Activated naive CD4-positive, alpha-beta T cell treated with anti-CD3 and anti-CD28 coated beads, Interleukin-2, amount 50 U/mL, for 24 hours (primary cell): ENCODE data around the gene MAB21L4.
"Not testable (repeated sequence)": the region's sequence is repeated elsewhere in the genome, so short reads cannot be mapped to it uniquely, and the experiment has no call there.

Experiments used
- H3K27ac Mint-ChIP-seq: one replicate; pipeline ENCODE4 v1.8.0; 2021; ENCODE audit warnings: mild to moderate bottlenecking, mixed read lengths
- H3K27me3 Mint-ChIP-seq: one replicate; pipeline ENCODE4 v1.8.0; 2021; ENCODE audit warnings: mixed read lengths
- H3K36me3 Mint-ChIP-seq: one replicate; pipeline ENCODE4 v1.8.0; 2021; ENCODE audit warnings: mixed read lengths
- H3K4me1 Mint-ChIP-seq: one replicate; pipeline ENCODE4 v1.8.0; 2021; ENCODE audit warnings: mixed read lengths
- H3K4me3 Mint-ChIP-seq: one replicate; pipeline ENCODE4 v1.8.0; 2021; ENCODE audit warnings: mild to moderate bottlenecking, mixed read lengths
- H3K9me3 Mint-ChIP-seq: one replicate; pipeline ENCODE4 v1.8.0; 2021; ENCODE audit warnings: mixed read lengths

The MAB21L4 gene

DNA sequence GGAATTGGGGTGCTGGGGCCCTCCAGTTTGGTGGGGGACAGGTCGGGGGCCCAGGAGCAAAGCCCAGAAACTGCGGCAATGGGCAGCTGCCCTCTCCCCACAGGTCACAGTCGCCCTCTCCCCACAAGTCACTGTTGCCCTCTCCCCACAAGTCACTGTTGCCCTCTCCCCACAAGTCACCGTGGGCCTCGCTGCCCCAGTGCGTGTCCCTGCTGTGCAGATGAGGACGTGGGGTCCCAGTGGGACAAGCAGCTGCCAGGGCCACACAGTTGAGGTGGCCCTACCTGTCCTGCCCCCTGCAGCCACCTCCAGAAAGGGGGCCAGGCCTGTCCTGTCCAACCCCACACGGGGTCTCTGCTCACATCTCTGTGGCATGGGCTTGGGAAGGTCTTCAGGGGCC, 40.3 kb downstream of the MAB21L4 start:
- no peak overlapping the region for H3K4me3 Mint-ChIP-seq
- H3K36me3 Mint-ChIP-seq = peaks cover 3% of the 10 kb centered on the region
- H3K9me3 Mint-ChIP-seq = peaks cover 5% of the 10 kb centered on the region
- H3K27ac Mint-ChIP-seq = no peak overlapping the region
- no peaks in the 10 kb centered on the region for H3K4me1 Mint-ChIP-seq
- H3K27me3 Mint-ChIP-seq = no peaks in the 10 kb centered on the region

DNA sequence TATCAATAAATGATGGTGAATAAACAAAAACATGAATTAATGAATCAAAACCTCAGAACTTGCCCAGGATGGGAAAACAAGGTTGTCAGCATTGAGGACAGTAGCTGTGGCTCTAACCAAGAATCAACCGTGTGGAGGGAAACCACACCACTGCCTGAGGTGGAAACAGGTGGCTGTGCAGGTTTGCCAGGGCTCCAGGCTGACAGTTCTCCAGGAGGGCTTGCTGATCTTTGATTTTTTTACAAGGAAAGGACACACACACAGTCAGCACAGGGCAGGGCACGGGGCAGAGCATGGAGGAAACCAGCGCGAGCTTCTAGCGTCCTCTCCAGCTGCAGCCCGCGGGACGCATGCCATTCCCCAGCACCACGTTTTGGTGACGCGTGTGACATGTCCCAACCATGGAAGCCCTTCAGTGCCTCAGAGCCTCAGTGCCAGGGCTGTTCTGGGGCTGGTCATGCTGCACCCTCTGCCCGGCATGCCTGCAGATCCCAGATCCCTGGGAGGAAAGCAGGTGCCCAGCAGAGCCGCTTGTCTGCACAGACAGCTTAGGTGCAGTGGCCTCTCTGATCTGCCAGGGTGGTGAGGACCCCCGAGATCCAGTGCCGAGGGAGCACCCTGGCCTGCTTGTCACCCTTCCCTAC, 43.2 kb downstream of the MAB21L4 start:
- H3K36me3 Mint-ChIP-seq = peaks cover 3% of the 10 kb centered on the region
- H3K4me3 Mint-ChIP-seq = no peak overlapping the region
- H3K9me3 Mint-ChIP-seq = peaks cover 5% of the 10 kb centered on the region
- H3K4me1 Mint-ChIP-seq = no peaks in the 10 kb centered on the region
- H3K27me3 Mint-ChIP-seq = no peaks in the 10 kb centered on the region
- no peak overlapping the region for H3K27ac Mint-ChIP-seq

GRCh38 chr2:240851078-240851991, 44.6 kb downstream of the MAB21L4 start:
- no peaks in the 10 kb centered on the region for H3K27me3 Mint-ChIP-seq
- H3K36me3 Mint-ChIP-seq = peaks cover 3% of the 10 kb centered on the region
- H3K9me3 Mint-ChIP-seq = peaks cover 5% of the 10 kb centered on the region
- no peak overlapping the region for H3K4me3 Mint-ChIP-seq
- no peaks in the 10 kb centered on the region for H3K4me1 Mint-ChIP-seq
- H3K27ac Mint-ChIP-seq = no peak overlapping the region

DNA sequence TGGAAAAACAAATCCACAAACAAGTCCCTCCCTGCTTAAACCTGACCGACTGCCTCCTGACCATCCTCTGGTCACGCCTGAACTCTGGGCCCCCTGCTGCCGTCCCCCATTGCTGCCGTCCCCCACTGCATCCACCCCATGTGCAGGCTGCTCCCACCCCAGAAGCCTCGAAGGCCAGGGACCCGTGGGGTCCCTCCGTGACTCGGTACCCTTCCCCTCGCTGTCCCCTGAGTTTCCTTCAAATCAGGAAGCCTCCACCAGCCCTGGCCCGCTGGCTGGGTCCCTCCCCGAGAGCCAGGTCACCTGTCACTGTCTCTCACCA, 45.2 kb downstream of the MAB21L4 start:
- Mint-ChIP-seq H3K9me3 (peaks cover 5% of the 10 kb centered on the region), H3K36me3 (peaks cover 3% of the 10 kb centered on the region), H3K4me3 (no peak overlapping the region), H3K27me3 (no peaks in the 10 kb centered on the region), H3K27ac (no peak overlapping the region), H3K4me1 (no peaks in the 10 kb centered on the region)

DNA sequence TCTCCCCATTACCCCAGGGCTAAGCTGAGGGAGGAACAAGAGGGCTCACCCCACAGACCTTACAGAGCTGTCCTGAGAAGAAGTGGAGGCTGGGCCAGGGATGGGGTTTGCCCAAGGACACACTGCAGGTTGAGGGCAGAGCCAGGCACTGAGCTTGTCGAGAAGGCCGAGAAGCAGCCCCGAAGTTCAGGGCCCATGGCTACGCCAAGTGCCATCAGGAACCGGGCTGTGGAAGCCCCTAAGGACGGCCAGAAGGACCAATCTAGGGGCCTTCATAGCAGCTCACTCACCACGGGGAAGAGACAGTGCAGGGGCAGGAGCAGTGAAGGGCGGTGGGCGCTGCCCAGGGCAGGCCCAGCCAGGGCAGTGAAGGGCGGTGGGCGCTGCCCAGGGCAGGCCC, 45.9 kb downstream of the MAB21L4 start:
- H3K27ac Mint-ChIP-seq = no peak overlapping the region
- peaks cover 3% of the 10 kb centered on the region for H3K36me3 Mint-ChIP-seq
- H3K9me3 Mint-ChIP-seq = peaks cover 5% of the 10 kb centered on the region
- H3K4me3 Mint-ChIP-seq = no peak overlapping the region
- H3K4me1 Mint-ChIP-seq = no peaks in the 10 kb centered on the region
- H3K27me3 Mint-ChIP-seq = no peaks in the 10 kb centered on the region

GRCh38 chr2:240848900-240849680, 46.9 kb downstream of the MAB21L4 start:
- no peaks in the 10 kb centered on the region for H3K4me1 Mint-ChIP-seq
- H3K4me3 Mint-ChIP-seq = no peak overlapping the region
- H3K36me3 Mint-ChIP-seq = peaks cover under 1% of the 10 kb centered on the region
- H3K27ac Mint-ChIP-seq = no peak overlapping the region
- no peaks in the 10 kb centered on the region for H3K27me3 Mint-ChIP-seq
- H3K9me3 Mint-ChIP-seq = peaks cover 2% of the 10 kb centered on the region

GRCh38 chr2:240847817-240848216, 48.1 kb downstream of the MAB21L4 start:
- Mint-ChIP-seq H3K9me3 (no peaks in the 10 kb centered on the region), H3K4me1 (no peaks in the 10 kb centered on the region), H3K36me3 (no peaks in the 10 kb centered on the region), H3K4me3 (no peak overlapping the region), H3K27ac (no peak overlapping the region), H3K27me3 (no peaks in the 10 kb centered on the region)

GRCh38 chr2:240846873-240847595, 48.9 kb downstream of the MAB21L4 start:
- Mint-ChIP-seq H3K4me3 (no peak overlapping the region), H3K36me3 (no peaks in the 10 kb centered on the region), H3K4me1 (no peaks in the 10 kb centered on the region), H3K9me3 (no peaks in the 10 kb centered on the region), H3K27me3 (no peaks in the 10 kb centered on the region), H3K27ac (no peak overlapping the region)

DNA sequence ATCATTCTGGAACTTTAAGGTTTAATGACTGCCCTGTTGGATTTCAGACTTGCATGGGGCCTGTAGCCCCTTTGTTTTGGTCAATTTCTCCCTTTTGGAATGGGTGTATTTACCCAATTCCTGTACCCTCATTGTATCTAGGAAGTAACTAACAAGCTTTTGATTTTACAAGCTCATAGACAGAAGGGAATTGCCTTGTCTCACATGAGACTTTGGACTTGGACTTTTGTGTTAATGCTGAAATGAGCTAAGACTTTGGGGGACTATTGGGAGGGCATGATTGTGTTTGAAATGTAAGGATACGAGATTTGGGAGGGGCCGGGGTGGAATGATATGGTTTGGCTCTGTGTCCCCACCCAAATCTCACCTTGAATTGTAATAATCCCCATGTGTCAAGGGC, 49.6 kb downstream of the MAB21L4 start:
- H3K27ac Mint-ChIP-seq, H3K36me3 Mint-ChIP-seq, H3K9me3 Mint-ChIP-seq, H3K4me1 Mint-ChIP-seq, H3K27me3 Mint-ChIP-seq, H3K4me3 Mint-ChIP-seq: not testable (repeated sequence)

GRCh38 chr2:240840435-240841060, 55.4 kb downstream of the MAB21L4 start:
- no peaks in the 10 kb centered on the region for H3K4me1 Mint-ChIP-seq
- no peaks in the 10 kb centered on the region for H3K9me3 Mint-ChIP-seq
- H3K4me3 Mint-ChIP-seq = no peak overlapping the region
- peaks cover 3% of the 10 kb centered on the region for H3K27me3 Mint-ChIP-seq
- H3K27ac Mint-ChIP-seq = no peak overlapping the region
- no peaks in the 10 kb centered on the region for H3K36me3 Mint-ChIP-seq

DNA sequence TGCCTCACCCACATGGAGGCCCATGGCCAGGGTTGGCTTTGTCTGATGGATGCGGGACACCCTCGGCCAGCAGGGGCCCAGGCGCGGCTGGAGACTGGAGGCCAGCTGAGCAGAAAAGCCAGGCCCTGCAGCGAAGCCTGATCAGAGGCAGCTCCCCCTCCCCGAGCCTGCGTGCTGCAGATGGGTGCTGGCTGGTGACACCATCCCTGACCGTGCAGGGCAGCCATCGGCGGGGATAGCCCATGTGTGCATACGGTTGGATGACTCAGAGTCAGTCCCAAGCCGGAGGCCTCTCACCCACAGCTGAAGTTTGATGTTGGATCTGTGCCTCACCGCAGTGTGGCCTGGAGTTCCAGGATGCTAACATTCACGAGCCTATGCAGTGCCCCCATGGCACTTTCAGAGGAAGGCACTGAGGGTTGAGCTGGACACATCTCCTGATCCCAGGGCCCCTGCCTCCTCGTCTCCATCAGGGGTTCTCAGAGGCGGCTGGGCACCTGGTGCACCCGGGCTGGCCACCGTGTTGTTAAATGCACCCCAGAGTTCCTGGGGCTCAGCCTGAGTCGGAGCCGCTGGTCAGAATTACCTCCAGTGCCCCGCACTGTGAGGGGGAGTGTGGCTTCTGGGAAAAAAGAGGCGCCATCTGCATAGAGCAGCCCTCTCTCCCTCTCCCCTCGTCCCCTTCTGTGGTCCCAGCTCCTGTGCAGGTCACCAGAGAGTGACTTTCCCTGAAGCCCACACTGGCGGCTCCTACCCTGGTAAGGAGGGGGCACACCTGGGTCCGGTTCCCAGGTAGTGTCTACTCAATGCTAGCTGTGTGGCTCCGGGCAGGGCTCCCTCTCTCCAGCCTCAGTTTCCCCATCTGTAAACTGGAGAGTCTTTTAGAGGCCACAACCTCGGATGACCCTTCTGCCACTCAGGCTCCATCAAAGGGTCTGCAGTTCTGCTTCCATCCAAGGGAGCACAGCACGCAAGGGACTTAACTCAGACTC, 56.5 kb downstream of the MAB21L4 start:
- Mint-ChIP-seq H3K4me3 (no peak overlapping the region), H3K27ac (no peak overlapping the region), H3K4me1 (no peaks in the 10 kb centered on the region), H3K36me3 (no peaks in the 10 kb centered on the region), H3K9me3 (no peaks in the 10 kb centered on the region), H3K27me3 (peaks cover 3% of the 10 kb centered on the region)

DNA sequence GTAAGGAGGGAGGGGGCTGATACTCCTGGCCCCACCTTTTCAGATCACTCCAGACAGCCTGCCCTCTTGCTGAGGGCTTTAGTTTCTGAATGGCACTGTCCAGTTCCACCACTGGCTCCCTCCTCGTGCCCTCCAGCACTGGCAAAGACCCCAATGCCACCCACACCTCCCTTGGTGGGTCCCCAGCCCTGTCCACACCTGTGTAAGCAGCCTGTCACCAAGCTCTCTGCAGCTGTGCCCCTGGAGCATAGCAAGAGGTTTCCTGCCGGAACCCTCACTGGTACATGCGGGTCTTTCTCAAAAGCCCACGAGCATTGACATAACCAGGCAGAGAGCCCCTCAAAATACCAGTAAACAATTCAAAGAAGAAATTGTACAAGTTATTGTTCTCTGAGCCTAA, 58.3 kb downstream of the MAB21L4 start:
- no peak overlapping the region for H3K4me3 Mint-ChIP-seq
- H3K36me3 Mint-ChIP-seq = no peaks in the 10 kb centered on the region
- no peaks in the 10 kb centered on the region for H3K4me1 Mint-ChIP-seq
- peaks cover 3% of the 10 kb centered on the region for H3K27me3 Mint-ChIP-seq
- no peak overlapping the region for H3K27ac Mint-ChIP-seq
- no peaks in the 10 kb centered on the region for H3K9me3 Mint-ChIP-seq

- Mint-ChIP-seq H3K4me1 (peaks cover under 1% of the 10 kb centered on the region), H3K9me3 (no peaks in the 10 kb centered on the region), H3K4me3 (no peak overlapping the region), H3K36me3 (no peaks in the 10 kb centered on the region), H3K27ac (no peak overlapping the region), H3K27me3 (peaks cover 3% of the 10 kb centered on the region)
Observed at GRCh38 chr2:240836781-240837467, 59.0 kb downstream of the MAB21L4 start.
